Caco-2 (cell line): Measurements from ENCODE around the gene CCM2. TPM values are rescaled to one million over a fixed set of nuclear protein-coding genes. Genes with fewer than 3 reads are reported as not detected.
"Not testable (repeated sequence)": the region's sequence is repeated elsewhere in the genome, so short reads cannot be mapped to it uniquely, and the experiment has no call there.

Experiments used
- BruUV-seq: library from RNA; stranded (reverse); fragments of 400-500 nt; replicated peaks from 2 replicates; lab custom pipeline; 2021; lab: Mats Ljungman, UMichigan
- CTCF ChIA-PET: fragments of 300-600 bp; sonication (Branson Sonifier 250); formaldehyde crosslinking; loops from one replicate; lab custom pipeline; 2022; ENCODE audit warnings: antibody characterized with exemption; lab: Charles Lee
- POLR2A ChIA-PET: fragments of 300-600 bp; sonication (Branson Sonifier 250); formaldehyde crosslinking; loops from one replicate; lab custom pipeline; 2022; ENCODE audit warnings: antibody characterized with exemption; lab: Charles Lee
- DNase-seq, 2 experiments: peaks; one replicate each; pipeline versions ENCODE4 v3.0.0 to v3.0.0-alpha.2; 2020 to 2022
- H3K27me3 ChIP-seq: replicated peaks from 2 replicates; pipeline ENCODE4 v1.6.0; 2011; ENCODE audit warnings: low read length; ENCODE audit not compliant: control insufficient read depth, insufficient read depth
- H3K36me3 ChIP-seq: 2 replicates; pipeline ENCODE4 v1.5.1; 2011; ENCODE audit warnings: low read length; ENCODE audit not compliant: control insufficient read depth, insufficient read depth
- H3K4me1 ChIP-seq: fragments of 250-450 bp; sonication (Bioruptor Pico); 2 replicates; pipeline ENCODE4 v1.5.1; 2020; ENCODE audit warnings: mild to moderate bottlenecking
- H3K4me3 ChIP-seq: 2 replicates; pipeline ENCODE4 v1.5.1; 2011; ENCODE audit warnings: low read depth, mild to moderate bottlenecking, control low read depth, low read length
- H3K9me3 ChIP-seq: fragments of 250-450 bp; sonication (Bioruptor Pico); 2 replicates; pipeline ENCODE4 v1.5.1; 2020; ENCODE audit warnings: mild to moderate bottlenecking, moderate library complexity
- H3K27ac Mint-ChIP-seq: one replicate; pipeline ENCODE4 v1.8.0; 2022; ENCODE audit warnings: mixed read lengths; ENCODE audit not compliant: unreplicated experiment
- H3K27me3 Mint-ChIP-seq: one replicate; pipeline ENCODE4 v1.8.0; 2022; ENCODE audit warnings: mixed read lengths; ENCODE audit not compliant: insufficient read depth, unreplicated experiment
- H3K36me3 Mint-ChIP-seq: one replicate; pipeline ENCODE4 v1.8.0; 2022; ENCODE audit warnings: mild to moderate bottlenecking, mixed read lengths; ENCODE audit not compliant: insufficient read depth, unreplicated experiment
- H3K4me1 Mint-ChIP-seq: one replicate; pipeline ENCODE4 v1.8.0; 2022; ENCODE audit warnings: low read depth, mixed read lengths; ENCODE audit not compliant: unreplicated experiment
- H3K4me3 Mint-ChIP-seq: one replicate; pipeline ENCODE4 v1.8.0; 2022; ENCODE audit warnings: mild to moderate bottlenecking, moderate library complexity, mixed read lengths; ENCODE audit not compliant: unreplicated experiment
- H3K9me3 Mint-ChIP-seq: one replicate; pipeline ENCODE4 v1.8.0; 2022; ENCODE audit warnings: mixed read lengths; ENCODE audit not compliant: unreplicated experiment
- intact Hi-C: fragments of 100-400 bp; cut with micrococcal nuclease; formaldehyde crosslinking; loops from one replicate; pipeline ENCODE4 v1.10.0; 2022; ENCODE audit not compliant: unreplicated experiment
- total RNA-seq: library from RNA; stranded (reverse); gene quantifications from 2 replicates; pipeline ENCODE4 v1.2.3, GENCODE V29; 2022
- TF ChIP-seq, protein P1 (sequence below), 2 experiments: fragments of 200-600 bp in 1 of 2; IDR thresholded peaks; 1 replicate in 1 of 2; 2 replicates in 1 of 2; pipeline versions ENCODE4 v1.5.1 to v1.8.0; 2011 to 2022; ENCODE audit warnings: antibody characterized with exemption in 1 of 2, control low read depth in 1 of 2, inconsistent platforms in 1 of 2, low read depth in 1 of 2, low read length in 1 of 2, mild to moderate bottlenecking in 1 of 2, moderate library complexity in 1 of 2; ENCODE audit not compliant: insufficient read depth in 1 of 2, severe bottlenecking in 1 of 2, unreplicated experiment in 1 of 2

Gene CCM2
- total RNA-seq, 1 experiment from 2014 or later = 28.2 TPM

DNA sequence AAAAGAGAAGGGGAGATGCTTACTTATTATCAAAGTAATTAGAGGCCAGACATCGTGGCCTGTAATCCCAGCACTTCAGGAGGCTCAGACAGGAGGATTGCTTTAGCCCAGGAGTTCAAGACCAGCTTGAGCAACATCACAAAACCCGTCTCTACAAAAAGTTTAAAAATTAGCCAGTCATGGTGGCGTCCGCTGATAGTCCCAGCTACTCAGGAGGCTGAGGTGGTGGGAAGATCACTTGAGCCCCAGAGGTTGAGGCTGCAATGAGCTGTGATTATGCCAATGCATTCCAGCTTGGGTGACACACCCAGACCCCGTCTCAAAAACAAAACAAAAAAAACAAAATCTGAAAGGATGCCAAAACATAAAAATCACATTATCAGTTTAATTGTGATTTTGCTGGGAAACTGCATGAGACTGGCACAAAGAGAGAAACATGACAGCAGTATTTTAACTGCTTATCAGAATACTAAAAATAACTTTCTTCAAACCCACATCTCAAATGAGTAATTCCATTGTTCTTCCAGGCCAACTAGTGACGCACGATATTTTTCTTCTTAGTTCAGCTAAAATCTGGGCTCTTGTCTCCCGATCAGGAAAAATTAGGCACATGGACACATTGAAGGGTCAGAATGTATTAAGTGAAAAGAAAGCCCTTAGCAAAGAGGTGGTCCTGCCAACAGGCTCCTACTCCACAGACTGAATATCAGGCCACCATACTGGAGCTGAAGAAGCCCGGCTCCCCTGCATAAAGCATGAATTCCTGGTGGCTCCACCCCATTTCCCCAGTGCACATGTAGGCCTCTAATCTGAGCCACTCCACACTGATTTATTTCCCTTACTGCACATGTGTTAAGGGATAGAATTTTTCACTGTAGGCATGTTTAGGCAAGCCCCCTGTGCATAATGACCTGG is 9.6 kb upstream of the CCM2 start:
- no peaks in the 10 kb centered on the region for H3K27me3 ChIP-seq
- POLR2A ChIA-PET = no interaction called here
- no peak overlapping the region for H3K4me3 ChIP-seq
- DNase-seq = no peak
- H3K4me1 ChIP-seq = peaks cover 15% of the 10 kb centered on the region
- Mint-ChIP-seq H3K9me3 (no peaks in the 10 kb centered on the region), H3K4me3 (no peak overlapping the region), H3K27ac (no peak overlapping the region), H3K27me3 (no peaks in the 10 kb centered on the region), H3K4me1 (peaks cover 7% of the 10 kb centered on the region), H3K36me3 (peaks cover 22% of the 10 kb centered on the region)
- H3K36me3 ChIP-seq = no peaks in the 10 kb centered on the region
- H3K9me3 ChIP-seq = no peaks in the 10 kb centered on the region
- intact Hi-C loops = no loop called here
- CTCF ChIA-PET = no interaction called here
- no TSS peak for BruUV-seq
- TF ChIP-seq, protein P1, sequence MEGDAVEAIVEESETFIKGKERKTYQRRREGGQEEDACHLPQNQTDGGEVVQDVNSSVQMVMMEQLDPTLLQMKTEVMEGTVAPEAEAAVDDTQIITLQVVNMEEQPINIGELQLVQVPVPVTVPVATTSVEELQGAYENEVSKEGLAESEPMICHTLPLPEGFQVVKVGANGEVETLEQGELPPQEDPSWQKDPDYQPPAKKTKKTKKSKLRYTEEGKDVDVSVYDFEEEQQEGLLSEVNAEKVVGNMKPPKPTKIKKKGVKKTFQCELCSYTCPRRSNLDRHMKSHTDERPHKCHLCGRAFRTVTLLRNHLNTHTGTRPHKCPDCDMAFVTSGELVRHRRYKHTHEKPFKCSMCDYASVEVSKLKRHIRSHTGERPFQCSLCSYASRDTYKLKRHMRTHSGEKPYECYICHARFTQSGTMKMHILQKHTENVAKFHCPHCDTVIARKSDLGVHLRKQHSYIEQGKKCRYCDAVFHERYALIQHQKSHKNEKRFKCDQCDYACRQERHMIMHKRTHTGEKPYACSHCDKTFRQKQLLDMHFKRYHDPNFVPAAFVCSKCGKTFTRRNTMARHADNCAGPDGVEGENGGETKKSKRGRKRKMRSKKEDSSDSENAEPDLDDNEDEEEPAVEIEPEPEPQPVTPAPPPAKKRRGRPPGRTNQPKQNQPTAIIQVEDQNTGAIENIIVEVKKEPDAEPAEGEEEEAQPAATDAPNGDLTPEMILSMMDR (IDR thresholded peaks at IDR 0.05; ENCODE audit: insufficient read depth in 1 of 2, low read depth in 1 of 2, low read length in 1 of 2, severe bottlenecking in 1 of 2, unreplicated experiment in 1 of 2) = no peak

- H3K27ac Mint-ChIP-seq, DNase-seq, CTCF ChIA-PET, BruUV-seq, H3K27me3 Mint-ChIP-seq, H3K36me3 ChIP-seq, H3K9me3 ChIP-seq, H3K9me3 Mint-ChIP-seq, H3K4me1 Mint-ChIP-seq, intact Hi-C loops, POLR2A ChIA-PET, H3K4me3 Mint-ChIP-seq, H3K4me3 ChIP-seq, H3K36me3 Mint-ChIP-seq, H3K27me3 ChIP-seq: not testable (repeated sequence)
- peaks cover 14% of the 10 kb centered on the region for H3K4me1 ChIP-seq
These were observed 7.8 kb upstream of the CCM2 start for GRCh38 chr7:44992004-44992795.

DNA sequence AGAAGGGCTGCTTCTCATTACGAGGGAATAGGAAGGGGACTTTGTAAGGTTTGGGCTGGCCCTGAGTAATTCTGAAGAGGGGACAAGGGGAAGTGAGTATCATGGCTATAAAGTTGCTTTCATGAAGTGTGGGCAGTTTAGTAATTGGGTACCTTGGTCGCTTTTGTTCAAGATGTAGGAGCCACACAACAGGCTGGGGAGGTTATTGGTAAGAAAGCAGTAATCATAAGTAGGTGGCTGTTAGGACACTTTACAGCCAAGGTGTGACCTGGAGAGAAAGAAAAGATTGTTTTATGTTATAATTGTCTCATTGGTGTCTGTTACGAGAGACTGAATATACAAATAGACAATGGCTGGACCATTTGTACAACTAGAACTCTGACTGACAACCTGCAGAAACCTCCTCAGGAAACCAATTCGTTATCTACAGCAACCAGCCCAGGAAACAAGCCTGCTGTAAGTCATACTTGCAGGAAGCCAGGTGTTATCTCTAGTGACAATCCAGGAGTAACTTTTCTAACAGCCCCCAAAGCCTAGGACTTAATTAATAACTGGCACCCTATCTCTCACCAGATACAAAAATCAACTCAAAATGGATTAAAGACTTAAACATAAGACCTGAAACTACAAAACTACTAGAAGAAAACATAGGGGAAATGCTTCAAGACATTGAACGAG is 5.0 kb upstream of the CCM2 start:
- H3K27me3 ChIP-seq = no peaks in the 10 kb centered on the region
- TF ChIP-seq, protein P1 (IDR thresholded peaks at IDR 0.05; ENCODE audit: insufficient read depth in 1 of 2, low read depth in 1 of 2, low read length in 1 of 2, severe bottlenecking in 1 of 2, unreplicated experiment in 1 of 2) = no peak
- intact Hi-C loops = no loop called here
- H3K4me3 ChIP-seq = no peak overlapping the region
- H3K4me1 Mint-ChIP-seq = peaks cover 7% of the 10 kb centered on the region
- no peaks in the 10 kb centered on the region for H3K9me3 Mint-ChIP-seq
- DNase-seq = no peak
- ChIA-PET POLR2A (no interaction called here), CTCF (interaction anchor here (1.1 kb wide), 1 partner anchor 19 kb away, joined by 3 read pairs; no protein-coding TSS in a partner anchor)
- BruUV-seq = no TSS peak
- H3K27ac Mint-ChIP-seq = no peak overlapping the region
- H3K27me3 Mint-ChIP-seq = no peaks in the 10 kb centered on the region
- H3K4me1 ChIP-seq = 0 out of 2 replicates have a peak, but pooled peaks cover 9% of the 10 kb centered on the region
- H3K36me3 ChIP-seq = no peaks in the 10 kb centered on the region
- no peaks in the 10 kb centered on the region for H3K9me3 ChIP-seq
- H3K36me3 Mint-ChIP-seq = peaks cover 11% of the 10 kb centered on the region
- no peak overlapping the region for H3K4me3 Mint-ChIP-seq
